Small intestine (tissue), 7 donors: ENCODE results near the gene SNX13. TPM values are rescaled to one million over a fixed set of nuclear protein-coding genes. Genes with fewer than 3 reads are reported as not detected.
A peak's percentile ranks its signal among the peaks of the same experiment; 100 is the strongest.

ENCODE experiments used
- DNase-seq, 2 donors: peaks; one replicate each; pipeline versions ENCODE4 v3.0.0 to v3.0.0-alpha.2; 2013
- FAIRE-seq: peaks from 2 replicates; lab custom pipeline; 2012; peaks lifted over from hg19 to GRCh38; lab: Jason Lieb, UNC
- H3K27ac ChIP-seq, 3 donors: one replicate each; pipeline ENCODE4 v1.5.1; 2013; ENCODE audit warnings: low read length in 2 of 3, mild to moderate bottlenecking in 2 of 3, control low read depth in 1 of 3, inconsistent platforms in 1 of 3, low read depth in 1 of 3, moderate library complexity in 1 of 3
- H3K27me3 ChIP-seq, 3 donors: one replicate each; pipeline ENCODE4 v1.6.1; 2013; ENCODE audit warnings: low read length in 3 of 3, inconsistent platforms in 1 of 3; ENCODE audit not compliant: control insufficient read depth in 3 of 3, insufficient read depth in 3 of 3
- H3K36me3 ChIP-seq, 3 donors: one replicate each; pipeline ENCODE4 v1.6.1; 2013; ENCODE audit warnings: low read length in 3 of 3, inconsistent platforms in 1 of 3, low read depth in 1 of 3, mild to moderate bottlenecking in 1 of 3, moderate library complexity in 1 of 3; ENCODE audit not compliant: control insufficient read depth in 3 of 3, insufficient read depth in 2 of 3
- H3K4me1 ChIP-seq, 3 donors: one replicate each; pipeline ENCODE4 v1.6.1; 2013; ENCODE audit warnings: low read length in 2 of 3, inconsistent platforms in 1 of 3, low read depth in 1 of 3, mild to moderate bottlenecking in 1 of 3, moderate library complexity in 1 of 3; ENCODE audit not compliant: control insufficient read depth in 3 of 3, insufficient read depth in 2 of 3
- H3K4me3 ChIP-seq, 3 donors: one replicate each; pipeline ENCODE4 v1.5.1; 2013; ENCODE audit warnings: low read length in 3 of 3, control low read depth in 1 of 3, inconsistent platforms in 1 of 3, low read depth in 1 of 3, mild to moderate bottlenecking in 1 of 3, moderate library complexity in 1 of 3
- H3K9me3 ChIP-seq, 2 donors: one replicate each; pipeline ENCODE4 v1.6.1; 2013; ENCODE audit warnings: low read depth in 1 of 2, low read length in 1 of 2; ENCODE audit not compliant: control insufficient read depth in 2 of 2, insufficient read depth in 1 of 2
- WGBS, 3 donors: extraction: QIAGEN DNeasy Blood & Tissue Kit; methylation state at CpG; one replicate each; pipeline ENCODE4 v1.1.7; 2013; 5-methylcytosine and 5-hydroxymethylcytosine counted together
- polyA plus RNA-seq, 4 donors: library from polyadenylated mRNA; stranded (reverse) in 3 of 4; unstranded in 1 of 4; fragments of 200-250 nt in 3 of 4; fragments of 120-200 nt in 1 of 4; gene quantifications; one replicate each; pipeline versions ENCODE4 v1.2.1 to v1.2.3, GENCODE V29; 2013
- donor health status: healthy with polysubstance abuse.
- donor health status: control.
- donor health status: control.
- donor health status: Bipolar disorder and iron deficiency.
- donor health status: healthy.

The SNX13 gene
- polyA plus RNA-seq, 4 donors = 5.7 to 36.0 (median 7.6) TPM

GRCh38 chr7:17943006-17943405, 2.7 kb upstream of the SNX13 start:
- WGBS, 3 donors = 98 to 100% (median 98%) methylated on average over 2 of the region's 2 CpGs
- Histone ChIP-seq H3K4me1 (peaks cover 0 to 2% (median 0%) of the 10 kb centered on the region in 3 donors), H3K4me3 (no peak overlapping the region), H3K9me3 (no peaks in the 10 kb centered on the region), H3K27ac (no peak overlapping the region), H3K36me3 (no peaks in the 10 kb centered on the region), H3K27me3 (no peaks in the 10 kb centered on the region)
- DNase-seq (no peak), FAIRE-seq (no peak)

GRCh38 chr7:17942231-17942630, 1.9 kb upstream of the SNX13 start:
- Histone ChIP-seq H3K36me3 (no peaks in the 10 kb centered on the region), H3K4me1 (peaks cover 0 to 3% (median 2%) of the 10 kb centered on the region in 3 donors), H3K27ac (no peak overlapping the region), H3K4me3 (no peak overlapping the region), H3K27me3 (no peaks in the 10 kb centered on the region), H3K9me3 (no peaks in the 10 kb centered on the region)
- no peak for FAIRE-seq
- peak in 1 of 2 donors; percentile 6 for DNase-seq
- 96 to 100% (median 100%) methylated on average over 1 of the region's 1 CpG for WGBS, 3 donors

GRCh38 chr7:17940951-17941431, 697 bp upstream of the SNX13 start:
- Histone ChIP-seq H3K36me3 (no peaks in the 10 kb centered on the region), H3K27me3 (no peaks in the 10 kb centered on the region), H3K9me3 (no peaks in the 10 kb centered on the region), H3K4me3 (peak overlapping the region; percentile 50 to 98 (median 89)), H3K4me1 (peaks cover 0 to 3% (median 2%) of the 10 kb centered on the region in 3 donors), H3K27ac (peak overlapping the region in 2 of 3 donors; percentile 92 to 98)
- peak; percentile 44 to 65 for DNase-seq
- no peak for FAIRE-seq
- 4 to 13% (median 11%) methylated on average over 12 of the region's 12 CpGs for WGBS, 3 donors

- Histone ChIP-seq H3K4me1 (peaks cover 0 to 3% (median 2%) of the 10 kb centered on the region in 3 donors), H3K36me3 (no peaks in the 10 kb centered on the region), H3K4me3 (peak overlapping the region; percentile 80 to 98 (median 89)), H3K27me3 (no peaks in the 10 kb centered on the region), H3K9me3 (no peaks in the 10 kb centered on the region), H3K27ac (peak overlapping the region; percentile 92 to 98 (median 92))
- WGBS, 3 donors = 0 to 1% (median 1%) methylated on average over 29 of the region's 29 CpGs
- FAIRE-seq (no peak), DNase-seq (peak; percentile 57 to 82)
Observed at GRCh38 chr7:17939606-17940301, 540 bp downstream of the SNX13 start.

GRCh38 chr7:17939211-17939605, 1.1 kb downstream of the SNX13 start:
- no peaks in the 10 kb centered on the region for H3K36me3 ChIP-seq
- no peaks in the 10 kb centered on the region for H3K9me3 ChIP-seq
- peaks cover 0 to 3% (median 2%) of the 10 kb centered on the region in 3 donors for H3K4me1 ChIP-seq
- peak; percentile 36 to 62 for DNase-seq
- peak overlapping the region; percentile 80 to 98 (median 89) for H3K4me3 ChIP-seq
- peak overlapping the region; percentile 92 to 98 (median 92) for H3K27ac ChIP-seq
- WGBS, 3 donors = 2 to 7% (median 4%) methylated on average over 6 of the region's 6 CpGs
- H3K27me3 ChIP-seq = no peaks in the 10 kb centered on the region
- no peak for FAIRE-seq

- 78 to 94% (median 83%) methylated on average over 1 to 2 of the region's 2 CpGs for WGBS, 3 donors
- Histone ChIP-seq H3K9me3 (no peaks in the 10 kb centered on the region), H3K4me3 (no peak overlapping the region), H3K4me1 (peaks cover 0 to 3% (median 2%) of the 10 kb centered on the region in 3 donors), H3K27me3 (no peaks in the 10 kb centered on the region), H3K36me3 (no peaks in the 10 kb centered on the region), H3K27ac (no peak overlapping the region)
- DNase-seq (no peak), FAIRE-seq (no peak)
Observed at GRCh38 chr7:17937506-17938120, 2.7 kb downstream of the SNX13 start.

- FAIRE-seq (no peak), DNase-seq (no peak)
- Histone ChIP-seq H3K4me1 (peaks cover 0 to 3% (median 2%) of the 10 kb centered on the region in 3 donors), H3K9me3 (no peaks in the 10 kb centered on the region), H3K4me3 (no peak overlapping the region), H3K27ac (no peak overlapping the region), H3K36me3 (no peaks in the 10 kb centered on the region), H3K27me3 (no peaks in the 10 kb centered on the region)
- WGBS, 3 donors = 64 to 74% (median 71%) methylated on average over 1 of the region's 1 CpG
Observed at GRCh38 chr7:17936321-17936720, 4.0 kb downstream of the SNX13 start.

- H3K27ac ChIP-seq = no peak overlapping the region
Observed at GRCh38 chr7:17934612-17935240, 5.6 kb downstream of the SNX13 start.

More at GRCh38 chr7:17934612-17935240, 5.6 kb downstream of the SNX13 start:
- Histone ChIP-seq H3K27me3 (no peaks in the 10 kb centered on the region), H3K36me3 (no peaks in the 10 kb centered on the region), H3K4me1 (peaks cover 0 to 5% (median 2%) of the 10 kb centered on the region in 3 donors), H3K4me3 (no peak overlapping the region), H3K9me3 (no peaks in the 10 kb centered on the region)
- WGBS, 3 donors = 89 to 91% (median 90%) methylated on average over 2 of the region's 2 CpGs
- FAIRE-seq (no peak), DNase-seq (no peak)
